ENCODE data around the gene TNC.
A peak's percentile ranks its signal among the peaks of the same experiment; 100 is the strongest.

Gene TNC

DNA sequence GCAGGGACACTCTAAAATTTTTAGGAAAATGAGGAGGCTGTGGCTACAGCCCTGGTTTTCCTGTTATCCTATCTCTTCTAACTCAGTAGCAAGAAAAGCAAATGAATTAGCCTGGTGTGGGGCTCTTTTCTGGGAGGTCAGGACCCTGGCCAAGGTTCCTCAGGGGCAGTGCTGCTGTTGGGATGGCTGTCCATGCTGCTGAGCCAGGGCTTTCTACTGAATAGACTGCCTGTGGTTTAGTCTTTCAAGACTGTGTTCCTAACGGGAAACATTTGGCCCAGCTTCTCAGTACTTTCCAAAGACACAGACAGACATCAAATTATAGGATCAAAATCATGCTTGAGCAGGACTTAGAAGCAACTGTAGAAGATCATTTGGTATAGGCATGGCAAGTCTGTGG lies 18.1 kb downstream of the TNC start:
- no peak for DNase-seq

GRCh38 chr9:115098226-115098965 lies 19.6 kb downstream of the TNC start:
- no peak for DNase-seq
- H3K9me3 Mint-ChIP-seq, result no peaks in the 10 kb centered on the region
- peaks cover 17% of the 10 kb centered on the region for H3K27me3 Mint-ChIP-seq
- no peaks in the 10 kb centered on the region for H3K36me3 Mint-ChIP-seq (ENCODE audit: low read depth)
- H3K27ac Mint-ChIP-seq, result no peak overlapping the region
- no peak overlapping the region for H3K4me3 Mint-ChIP-seq
- ATAC-seq, result no peak
- H3K4me1 Mint-ChIP-seq, result no peaks in the 10 kb centered on the region

More for the DNA sequence above, 18.1 kb downstream of the TNC start:
- H3K4me3 Mint-ChIP-seq, result no peak overlapping the region
- H3K27ac Mint-ChIP-seq, result no peak overlapping the region
- H3K4me1 Mint-ChIP-seq, result no peaks in the 10 kb centered on the region
- no peak for ATAC-seq
- no peaks in the 10 kb centered on the region for H3K36me3 Mint-ChIP-seq (ENCODE audit: low read depth)
- no peaks in the 10 kb centered on the region for H3K9me3 Mint-ChIP-seq
- H3K27me3 Mint-ChIP-seq, result peaks cover 18% of the 10 kb centered on the region

- H3K4me1 Mint-ChIP-seq, result no peaks in the 10 kb centered on the region
- H3K36me3 Mint-ChIP-seq (ENCODE audit: low read depth), result no peaks in the 10 kb centered on the region
- H3K4me3 Mint-ChIP-seq, result no peak overlapping the region
- ATAC-seq (no peak), DNase-seq (no peak)
- no peaks in the 10 kb centered on the region for H3K9me3 Mint-ChIP-seq
- H3K27ac Mint-ChIP-seq, result no peak overlapping the region
- H3K27me3 Mint-ChIP-seq, result peaks cover 16% of the 10 kb centered on the region
Measured at GRCh38 chr9:115093520-115093919, 24.4 kb downstream of the TNC start.

DNA sequence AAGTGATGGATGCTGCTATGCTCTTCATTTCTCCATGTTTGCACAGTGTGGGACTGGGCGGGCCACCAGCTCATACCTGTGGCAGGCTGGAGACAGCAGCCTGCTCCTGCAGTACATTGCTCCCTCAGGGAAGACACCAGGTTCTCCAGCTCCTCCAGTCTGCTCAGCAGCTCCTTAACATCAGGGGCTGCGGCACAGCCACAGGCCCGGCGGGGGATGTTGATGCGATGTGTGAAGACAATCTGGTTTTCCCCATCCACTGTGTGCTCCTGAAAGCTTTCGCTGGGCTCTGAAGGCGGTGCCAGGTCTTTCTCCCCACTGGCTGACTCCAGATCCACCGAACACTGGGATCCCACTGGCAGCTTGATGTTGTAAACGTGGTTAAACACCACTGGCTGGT lies 27.5 kb downstream of the TNC start:
- peaks cover 12% of the 10 kb centered on the region for H3K27me3 Mint-ChIP-seq
- DNase-seq (no peak), ATAC-seq (no peak)
- no peak overlapping the region for H3K4me3 Mint-ChIP-seq
- no peaks in the 10 kb centered on the region for H3K36me3 Mint-ChIP-seq (ENCODE audit: low read depth)
- H3K4me1 Mint-ChIP-seq, result no peaks in the 10 kb centered on the region
- no peaks in the 10 kb centered on the region for H3K9me3 Mint-ChIP-seq
- H3K27ac Mint-ChIP-seq, result no peak overlapping the region

GRCh38 chr9:115088860-115089259 lies 29.1 kb downstream of the TNC start:
- Mint-ChIP-seq H3K36me3 (ENCODE audit: low read depth) (no peaks in the 10 kb centered on the region), H3K27ac (no peak overlapping the region), H3K4me1 (no peaks in the 10 kb centered on the region), H3K4me3 (no peak overlapping the region), H3K9me3 (no peaks in the 10 kb centered on the region), H3K27me3 (peaks cover 8% of the 10 kb centered on the region)
- no peak for DNase-seq
- ATAC-seq, result no peak

DNA sequence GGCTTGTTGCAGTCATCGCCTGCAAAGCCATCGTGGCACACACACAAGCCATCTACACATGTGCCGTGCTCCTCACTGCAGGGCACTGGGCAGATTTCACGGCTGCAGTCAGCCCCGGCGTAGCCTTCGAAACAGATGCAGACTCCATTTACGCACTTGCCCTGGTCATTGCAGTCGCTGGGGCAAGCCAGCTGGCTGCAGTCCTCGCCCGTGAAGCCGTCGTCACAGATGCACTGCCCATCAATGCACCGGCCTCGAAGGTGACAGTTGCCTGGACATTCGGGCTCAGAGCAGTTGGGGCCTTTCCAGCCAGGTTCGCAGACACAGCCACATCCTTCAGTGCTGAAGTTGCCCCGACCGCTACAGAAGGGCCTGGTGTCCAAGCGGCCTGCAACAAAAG lies 31.1 kb downstream of the TNC start:
- Mint-ChIP-seq H3K9me3 (no peaks in the 10 kb centered on the region), H3K27ac (no peak overlapping the region), H3K4me3 (no peak overlapping the region), H3K27me3 (peaks cover 1% of the 10 kb centered on the region), H3K36me3 (ENCODE audit: low read depth) (no peaks in the 10 kb centered on the region), H3K4me1 (no peaks in the 10 kb centered on the region)
- DNase-seq (no peak), ATAC-seq (peak; percentile 18)

GRCh38 chr9:115086461-115086860 lies 31.5 kb downstream of the TNC start:
- Mint-ChIP-seq H3K27me3 (peaks cover 1% of the 10 kb centered on the region), H3K9me3 (no peaks in the 10 kb centered on the region), H3K4me3 (no peak overlapping the region), H3K27ac (no peak overlapping the region), H3K36me3 (ENCODE audit: low read depth) (no peaks in the 10 kb centered on the region), H3K4me1 (no peaks in the 10 kb centered on the region)
- no peak for DNase-seq
- ATAC-seq, result no peak

DNA sequence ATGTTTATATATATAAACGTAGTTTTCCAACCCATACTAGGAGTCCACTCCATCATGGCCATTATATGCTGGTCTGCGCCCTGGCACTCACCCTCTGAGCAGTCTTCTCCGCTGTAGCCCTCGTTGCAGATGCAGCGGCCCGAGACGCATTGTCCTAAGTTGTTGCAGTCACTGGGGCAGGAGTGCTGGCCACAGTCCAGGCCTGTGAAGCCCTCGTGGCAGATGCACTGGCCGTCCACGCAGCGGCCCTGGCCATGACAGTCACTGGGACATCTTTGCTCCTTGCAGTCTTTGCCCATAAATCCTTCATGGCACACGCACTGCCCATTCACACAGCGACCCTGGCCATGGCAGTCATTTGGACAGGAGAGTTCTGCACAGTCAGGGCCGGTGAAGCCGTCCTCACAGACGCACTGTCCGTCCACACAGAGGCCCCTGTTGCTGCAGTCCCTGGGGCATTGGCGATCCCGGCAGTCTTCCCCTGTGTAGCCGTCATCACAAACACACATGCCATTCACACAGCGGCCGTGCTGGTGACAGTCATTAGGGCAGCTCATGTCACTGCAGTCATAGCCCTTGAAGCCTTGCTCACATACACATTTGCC lies 32.1 kb downstream of the TNC start:
- DNase-seq (no peak), ATAC-seq (no peak)
- H3K4me3 Mint-ChIP-seq, result no peak overlapping the region
- peaks cover 1% of the 10 kb centered on the region for H3K27me3 Mint-ChIP-seq
- H3K9me3 Mint-ChIP-seq, result no peaks in the 10 kb centered on the region
- H3K27ac Mint-ChIP-seq, result no peak overlapping the region
- no peaks in the 10 kb centered on the region for H3K36me3 Mint-ChIP-seq (ENCODE audit: low read depth)
- no peaks in the 10 kb centered on the region for H3K4me1 Mint-ChIP-seq

DNA sequence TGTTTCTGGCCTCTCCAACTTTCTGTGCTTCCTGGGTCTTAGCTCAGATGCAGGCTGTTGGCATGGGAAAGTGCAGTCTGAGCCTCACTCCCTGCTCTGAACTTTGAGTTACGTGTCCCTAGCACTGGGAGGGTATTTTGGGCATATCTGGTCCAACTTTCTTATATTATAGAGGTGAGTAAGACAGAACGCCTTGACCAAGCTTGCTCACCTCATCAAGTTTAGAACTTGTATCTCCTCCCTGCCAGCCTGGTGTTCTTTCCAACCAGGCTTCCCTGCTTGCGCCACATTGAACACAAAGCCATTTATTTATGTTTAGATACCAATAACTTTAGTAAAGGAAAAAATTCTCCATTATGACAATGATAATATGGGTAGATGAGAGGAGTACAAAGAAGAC lies 33.2 kb downstream of the TNC start:
- H3K4me1 Mint-ChIP-seq, result no peaks in the 10 kb centered on the region
- DNase-seq, result no peak
- no peak for ATAC-seq
- no peaks in the 10 kb centered on the region for H3K9me3 Mint-ChIP-seq
- no peak overlapping the region for H3K4me3 Mint-ChIP-seq
- H3K36me3 Mint-ChIP-seq (ENCODE audit: low read depth), result no peaks in the 10 kb centered on the region
- peaks cover 1% of the 10 kb centered on the region for H3K27me3 Mint-ChIP-seq
- H3K27ac Mint-ChIP-seq, result no peak overlapping the region

GRCh38 chr9:115084157-115084556 lies 33.8 kb downstream of the TNC start:
- peaks cover 1% of the 10 kb centered on the region for H3K27me3 Mint-ChIP-seq
- no peaks in the 10 kb centered on the region for H3K4me1 Mint-ChIP-seq
- no peaks in the 10 kb centered on the region for H3K36me3 Mint-ChIP-seq (ENCODE audit: low read depth)
- DNase-seq, result no peak
- H3K27ac Mint-ChIP-seq, result no peak overlapping the region
- no peak for ATAC-seq
- H3K4me3 Mint-ChIP-seq, result no peak overlapping the region
- H3K9me3 Mint-ChIP-seq, result no peaks in the 10 kb centered on the region

DNA sequence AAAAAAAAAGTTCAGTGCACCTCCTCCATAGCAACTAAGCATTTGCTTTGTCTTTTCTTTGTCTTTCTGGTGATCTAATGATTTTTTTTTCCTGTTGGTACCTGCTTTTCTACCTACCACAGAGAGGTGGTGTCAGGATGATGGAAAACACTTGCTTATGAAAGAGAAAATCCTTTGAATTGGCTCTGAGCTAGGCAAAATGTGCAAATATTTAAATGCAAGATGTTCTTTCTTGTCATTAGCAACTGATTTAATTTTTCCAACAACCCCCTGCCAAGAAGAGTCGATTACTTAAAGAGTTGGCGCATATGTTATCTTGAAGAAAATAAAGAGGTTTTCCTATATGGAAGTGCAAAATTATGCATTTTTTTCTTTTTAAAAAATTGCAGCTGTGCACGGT lies 37.7 kb downstream of the TNC start:
- peaks cover 3% of the 10 kb centered on the region for H3K27me3 Mint-ChIP-seq
- H3K36me3 Mint-ChIP-seq (ENCODE audit: low read depth), result no peaks in the 10 kb centered on the region
- H3K4me1 Mint-ChIP-seq, result no peaks in the 10 kb centered on the region
- H3K27ac Mint-ChIP-seq, result no peak overlapping the region
- H3K4me3 Mint-ChIP-seq, result no peak overlapping the region
- ATAC-seq, result no peak
- DNase-seq, result no peak
- H3K9me3 Mint-ChIP-seq, result no peaks in the 10 kb centered on the region

DNA sequence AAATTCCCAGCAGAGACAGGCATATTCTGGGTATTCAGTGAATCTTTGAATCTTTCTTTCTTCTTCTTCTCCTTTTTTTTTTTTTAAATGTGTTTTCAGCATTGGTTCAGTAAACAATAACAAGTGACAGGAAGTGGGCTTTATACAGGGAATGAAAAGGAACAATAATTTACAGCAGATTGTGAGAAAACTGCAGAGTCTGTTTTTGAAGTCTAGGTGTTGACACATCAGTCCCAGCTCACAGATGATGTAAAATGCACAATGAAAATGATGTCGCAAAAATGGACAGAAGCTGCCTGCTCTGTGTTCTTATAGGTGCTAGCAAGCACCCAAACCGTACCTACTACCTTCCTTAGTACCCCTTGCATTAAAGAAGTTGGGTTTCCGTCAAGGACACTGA lies 38.8 kb downstream of the TNC start:
- no peak overlapping the region for H3K27ac Mint-ChIP-seq
- DNase-seq (no peak), ATAC-seq (no peak)
- peaks cover 3% of the 10 kb centered on the region for H3K27me3 Mint-ChIP-seq
- H3K9me3 Mint-ChIP-seq, result no peaks in the 10 kb centered on the region
- H3K4me1 Mint-ChIP-seq, result no peaks in the 10 kb centered on the region
- H3K36me3 Mint-ChIP-seq (ENCODE audit: low read depth), result no peaks in the 10 kb centered on the region
- no peak overlapping the region for H3K4me3 Mint-ChIP-seq

- no peaks in the 10 kb centered on the region for H3K36me3 Mint-ChIP-seq (ENCODE audit: low read depth)
- no peak for DNase-seq
- no peak for ATAC-seq
- H3K4me1 Mint-ChIP-seq, result no peaks in the 10 kb centered on the region
- H3K4me3 Mint-ChIP-seq, result no peak overlapping the region
- H3K27ac Mint-ChIP-seq, result no peak overlapping the region
- H3K27me3 Mint-ChIP-seq, result peaks cover 21% of the 10 kb centered on the region
- H3K9me3 Mint-ChIP-seq, result no peaks in the 10 kb centered on the region
Measured at GRCh38 chr9:115073456-115073855, 44.5 kb downstream of the TNC start.

GRCh38 chr9:115071176-115071575 lies 46.8 kb downstream of the TNC start:
- ATAC-seq (no peak), DNase-seq (no peak)
- Mint-ChIP-seq H3K9me3 (no peaks in the 10 kb centered on the region), H3K4me1 (no peaks in the 10 kb centered on the region), H3K27me3 (peaks cover 25% of the 10 kb centered on the region), H3K4me3 (no peak overlapping the region), H3K27ac (no peak overlapping the region), H3K36me3 (ENCODE audit: low read depth) (no peaks in the 10 kb centered on the region)

DNA sequence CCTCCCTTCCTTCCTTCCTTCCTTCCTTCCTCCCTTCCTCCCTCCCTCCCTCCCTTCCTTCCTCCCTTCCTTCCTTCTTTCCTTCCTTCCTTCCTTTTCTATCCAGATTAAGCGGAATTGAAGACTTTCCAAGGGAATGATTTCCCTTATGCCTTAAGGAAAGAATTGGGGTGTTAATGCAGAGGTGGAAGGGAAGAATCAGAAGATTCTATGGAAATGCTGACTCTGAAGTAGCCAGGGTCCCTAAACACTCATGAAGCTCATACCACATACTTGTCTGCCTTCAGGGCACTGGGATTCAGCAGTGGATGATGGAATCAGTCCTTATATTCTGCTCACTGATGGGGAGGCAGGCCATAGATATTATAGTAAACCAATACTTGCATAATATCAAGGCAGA lies 48.2 kb downstream of the TNC start:
- Mint-ChIP-seq H3K36me3 (ENCODE audit: low read depth) (no peaks in the 10 kb centered on the region), H3K27me3 (peaks cover 32% of the 10 kb centered on the region), H3K4me1 (no peaks in the 10 kb centered on the region), H3K9me3 (no peaks in the 10 kb centered on the region), H3K4me3 (no peak overlapping the region), H3K27ac (no peak overlapping the region)
- no peak for DNase-seq
- no peak for ATAC-seq

DNA sequence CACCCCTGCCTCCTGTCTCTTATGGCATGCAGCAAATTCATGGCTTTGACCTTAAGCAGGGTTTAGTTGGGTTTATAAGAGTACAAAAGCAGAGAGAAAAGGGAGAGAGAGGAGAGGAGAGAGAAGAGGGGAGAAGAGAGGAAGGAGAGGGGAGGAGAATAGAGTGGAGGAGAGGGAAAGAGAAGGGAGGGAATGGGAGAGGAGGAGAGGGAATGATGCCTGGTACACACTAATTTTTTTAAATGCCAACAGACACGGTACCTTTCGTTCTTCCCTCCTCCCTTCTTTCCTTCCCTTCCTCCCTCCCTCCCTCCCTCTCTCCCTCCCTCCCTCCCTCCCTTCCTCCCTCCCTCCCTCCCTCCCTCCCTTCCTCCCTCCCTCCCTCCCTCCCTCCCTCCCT lies 48.7 kb downstream of the TNC start:
- Mint-ChIP-seq H3K36me3 (ENCODE audit: low read depth) (no peaks in the 10 kb centered on the region), H3K27ac (no peak overlapping the region), H3K27me3 (peaks cover 32% of the 10 kb centered on the region), H3K4me3 (no peak overlapping the region), H3K9me3 (no peaks in the 10 kb centered on the region), H3K4me1 (peaks cover 1% of the 10 kb centered on the region)
- ATAC-seq (no peak), DNase-seq (no peak)

Measured in activated naive CD8-positive, alpha-beta T cell treated with anti-CD3 and anti-CD28 coated beads, Interleukin-2, amount 50 U/mL, for 24 hours (primary cell).